PC-9 (cell line): ENCODE data around the gene P2RX7.
"Not testable (repeated sequence)": the region's sequence is repeated elsewhere in the genome, so short reads cannot be mapped to it uniquely, and the experiment has no call there.

ENCODE experiments used
- CTCF ChIP-seq: fragments of 200-600 bp; sonication (generic); conservative IDR thresholded peaks from 2 replicates; pipeline ENCODE4 v1.6.1; 2017; ENCODE audit warnings: mixed run types, antibody characterized with exemption, mild to moderate bottlenecking, moderate library complexity
- EZH2 ChIP-seq: fragments of 200-600 bp; sonication (generic); IDR thresholded peaks from 2 replicates; pipeline ENCODE4 v1.8.0; 2017; ENCODE audit warnings: antibody characterized with exemption, low read depth

GRCh38 chr12:121164839-121165238 is 32.2 kb downstream of the P2RX7 start:
- TF ChIP-seq CTCF, EZH2: not testable (repeated sequence)
